ENCODE measurements around the gene TNFAIP1. TPM values are rescaled to one million over a fixed set of nuclear protein-coding genes. Genes with fewer than 3 reads are reported as not detected.
A peak's percentile ranks its signal among the peaks of the same experiment; 100 is the strongest.
"Not testable (repeated sequence)": the region's sequence is repeated elsewhere in the genome, so short reads cannot be mapped to it uniquely, and the experiment has no call there.

Gene TNFAIP1
- total RNA-seq, 4 donors from 2014 or later: 25.6 to 137 (median 49.4) TPM

- H3K4me3 ChIP-seq: peak overlapping the region; percentile 79 to 94 (median 91)
- no peak for DNase-seq
- WGBS, 2 donors (ENCODE audit: low coverage in 1 of 2): 8 to 30% methylated on average over 4 to 18 of the region's 18 CpGs
- intact Hi-C loops (cut with DNase I; ENCODE audit: low total_unique reads) (no loop called here), in situ Hi-C loops (cut with MboI; ENCODE audit: low pct_ligation_motif_present in 1 of 4, low pct_unique_long_range_greater_than_20kb in 1 of 4, low sequenced_read_pairs in 3 of 4) (no loop called here)
- no peaks in the 10 kb centered on the region for H3K9me3 ChIP-seq
- peaks cover 0 to under 1% (median 0%) of the 10 kb centered on the region in 4 donors for H3K36me3 ChIP-seq
- TF ChIP-seq EP300 (IDR thresholded peaks at IDR 0.05; ENCODE audit: low read depth): no peak
- H3K27ac ChIP-seq: peak overlapping the region; percentile 94 to 97 (median 96)
- peaks cover 13 to 42% (median 25%) of the 10 kb centered on the region in 4 donors for H3K4me1 ChIP-seq
- no peaks in the 10 kb centered on the region for H3K27me3 ChIP-seq
Measured at GRCh38 chr17:28334666-28335200, 828 bp upstream of the TNFAIP1 start.

DNA sequence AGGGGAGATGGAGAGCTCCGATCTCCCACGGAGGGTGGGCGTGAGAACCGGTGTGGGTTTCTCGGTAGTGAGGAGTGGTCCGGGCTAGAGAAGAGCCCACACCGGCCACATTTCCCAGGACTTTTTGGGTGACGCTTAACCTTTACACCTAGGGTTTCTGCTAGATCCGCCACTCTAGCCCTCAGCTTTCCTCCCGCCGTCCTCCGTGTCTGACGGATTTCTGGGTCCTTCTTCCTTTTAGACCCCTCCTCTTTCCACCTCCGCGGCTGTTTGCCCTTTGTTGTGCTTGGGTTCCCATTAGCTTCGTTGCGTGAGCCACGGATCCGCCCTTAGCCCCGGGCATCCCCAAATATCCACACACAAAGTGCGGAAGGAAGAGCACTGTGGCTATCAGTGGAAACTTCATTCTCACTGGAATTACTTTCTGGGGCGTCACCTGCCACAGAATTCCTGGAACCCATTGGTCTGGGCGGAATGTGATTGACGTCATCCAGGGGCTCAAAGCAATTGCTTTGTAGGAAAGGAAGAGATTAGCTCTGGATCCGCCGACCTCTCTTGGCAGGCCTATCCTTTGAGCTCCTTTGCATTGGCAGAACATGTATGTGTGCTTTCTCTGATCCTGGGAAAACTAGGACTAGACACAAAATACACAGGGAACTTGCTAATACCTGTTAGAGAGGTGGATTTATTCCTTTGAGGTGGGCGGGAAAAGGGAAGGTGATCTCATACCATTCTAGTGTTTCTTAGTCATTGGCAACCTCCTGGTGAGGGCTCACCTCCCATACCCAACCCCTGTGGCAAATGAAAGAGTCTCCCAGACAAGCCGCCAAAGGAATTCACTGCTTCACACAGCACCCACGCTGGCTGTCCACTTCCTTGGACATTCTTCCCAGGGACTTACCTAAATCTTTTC is 654 bp downstream of the TNFAIP1 start:
- Histone ChIP-seq H3K27me3 (no peaks in the 10 kb centered on the region), H3K27ac (peak overlapping the region; percentile 94 to 97 (median 96)), H3K9me3 (no peaks in the 10 kb centered on the region), H3K4me1 (peaks cover 13 to 42% (median 25%) of the 10 kb centered on the region in 4 donors), H3K4me3 (peak overlapping the region; percentile 82 to 94 (median 91)), H3K36me3 (peaks cover 0 to 13% (median 3%) of the 10 kb centered on the region in 4 donors)
- intact Hi-C loops (cut with DNase I; ENCODE audit: low total_unique reads) (no loop called here), in situ Hi-C loops (cut with MboI; ENCODE audit: low pct_ligation_motif_present in 1 of 4, low pct_unique_long_range_greater_than_20kb in 1 of 4, low sequenced_read_pairs in 3 of 4) (no loop called here)
- 5 to 19% methylated on average over 6 to 29 of the region's 29 CpGs for WGBS, 2 donors (ENCODE audit: low coverage in 1 of 2)
- peak; percentile 64 for DNase-seq
- peak; percentile 30 to 70 (median 42) for TF ChIP-seq POLR2AphosphoS5 (IDR thresholded peaks at IDR 0.05)
- TF ChIP-seq, protein P1, sequence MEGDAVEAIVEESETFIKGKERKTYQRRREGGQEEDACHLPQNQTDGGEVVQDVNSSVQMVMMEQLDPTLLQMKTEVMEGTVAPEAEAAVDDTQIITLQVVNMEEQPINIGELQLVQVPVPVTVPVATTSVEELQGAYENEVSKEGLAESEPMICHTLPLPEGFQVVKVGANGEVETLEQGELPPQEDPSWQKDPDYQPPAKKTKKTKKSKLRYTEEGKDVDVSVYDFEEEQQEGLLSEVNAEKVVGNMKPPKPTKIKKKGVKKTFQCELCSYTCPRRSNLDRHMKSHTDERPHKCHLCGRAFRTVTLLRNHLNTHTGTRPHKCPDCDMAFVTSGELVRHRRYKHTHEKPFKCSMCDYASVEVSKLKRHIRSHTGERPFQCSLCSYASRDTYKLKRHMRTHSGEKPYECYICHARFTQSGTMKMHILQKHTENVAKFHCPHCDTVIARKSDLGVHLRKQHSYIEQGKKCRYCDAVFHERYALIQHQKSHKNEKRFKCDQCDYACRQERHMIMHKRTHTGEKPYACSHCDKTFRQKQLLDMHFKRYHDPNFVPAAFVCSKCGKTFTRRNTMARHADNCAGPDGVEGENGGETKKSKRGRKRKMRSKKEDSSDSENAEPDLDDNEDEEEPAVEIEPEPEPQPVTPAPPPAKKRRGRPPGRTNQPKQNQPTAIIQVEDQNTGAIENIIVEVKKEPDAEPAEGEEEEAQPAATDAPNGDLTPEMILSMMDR (IDR thresholded peaks at IDR 0.05): no peak

DNA sequence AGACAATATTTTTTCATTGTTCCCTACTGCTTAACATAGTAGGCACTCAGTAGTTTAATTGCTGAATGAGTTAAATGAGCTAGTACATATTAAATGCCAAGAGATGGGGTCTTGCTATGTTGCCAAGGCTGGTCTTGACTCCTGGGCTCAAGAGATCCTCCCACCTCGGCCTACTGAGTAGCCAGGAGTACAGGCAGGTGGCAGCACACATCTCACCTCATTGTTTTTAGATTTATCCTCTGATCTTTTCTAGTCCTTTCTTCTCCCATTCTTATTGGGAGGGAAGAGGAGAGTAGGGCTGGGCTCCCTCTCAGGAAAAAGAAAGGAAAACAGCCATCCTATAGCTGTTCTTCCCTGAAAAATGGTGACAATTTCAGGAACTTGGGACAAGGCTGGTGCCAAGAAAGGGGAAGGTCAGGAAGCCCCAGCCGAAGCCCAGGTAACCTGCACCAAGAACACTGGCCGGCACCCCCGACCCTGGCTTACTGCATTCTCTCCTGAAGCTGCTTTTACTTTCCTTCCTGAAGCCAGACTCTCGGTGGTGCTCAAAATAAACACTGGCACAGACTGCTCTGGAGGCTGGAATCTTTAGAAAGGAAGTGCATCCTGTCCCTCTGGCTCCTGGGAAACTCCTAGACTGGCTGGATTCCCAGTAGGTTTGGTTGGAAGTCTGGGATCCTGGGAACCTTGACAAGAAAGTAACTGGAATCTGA is 2.7 kb downstream of the TNFAIP1 start:
- in situ Hi-C loops (cut with MboI; ENCODE audit: low pct_ligation_motif_present in 1 of 4, low pct_unique_long_range_greater_than_20kb in 1 of 4, low sequenced_read_pairs in 3 of 4) (no loop called here), intact Hi-C loops (cut with DNase I; ENCODE audit: low total_unique reads) (no loop called here)
- Histone ChIP-seq H3K9me3 (no peaks in the 10 kb centered on the region), H3K4me1 (peaks cover 13 to 40% (median 24%) of the 10 kb centered on the region in 4 donors), H3K27me3 (no peaks in the 10 kb centered on the region), H3K27ac (peak overlapping the region; percentile 10 to 39 (median 24)), H3K36me3 (peaks cover 0 to 32% (median 14%) of the 10 kb centered on the region in 4 donors), H3K4me3 (no peak overlapping the region)
- TF ChIP-seq, protein P1 (IDR thresholded peaks at IDR 0.05): no peak
- TF ChIP-seq POLR2A (IDR thresholded peaks at IDR 0.05): no peak
- 68 to 90% methylated on average over 1 to 5 of the region's 5 CpGs for WGBS, 2 donors (ENCODE audit: low coverage in 1 of 2)
- no peak for DNase-seq

- peaks cover 13 to 34% (median 21%) of the 10 kb centered on the region in 4 donors for H3K4me1 ChIP-seq
- H3K4me3 ChIP-seq; H3K9me3 ChIP-seq; intact Hi-C loops (cut with DNase I; ENCODE audit: low total_unique reads); DNase-seq; in situ Hi-C loops (cut with MboI; ENCODE audit: low pct_ligation_motif_present in 1 of 4, low pct_unique_long_range_greater_than_20kb in 1 of 4, low sequenced_read_pairs in 3 of 4); H3K27me3 ChIP-seq: not testable (repeated sequence)
- peaks cover 0 to 32% (median 14%) of the 10 kb centered on the region in 4 donors for H3K36me3 ChIP-seq
- WGBS, 2 donors (ENCODE audit: low coverage in 1 of 2): 99 to 100% methylated on average over 3 to 8 of the region's 8 CpGs
- H3K27ac ChIP-seq: peak overlapping the region in 2 of 4 donors; percentile 10 to 20
Measured at GRCh38 chr17:28338769-28339212, 3.2 kb downstream of the TNFAIP1 start.

- no peak for TF ChIP-seq POLR2A (IDR thresholded peaks at IDR 0.05)
- TF ChIP-seq, protein P1 (IDR thresholded peaks at IDR 0.05): no peak
- TF ChIP-seq EP300 (IDR thresholded peaks at IDR 0.05; ENCODE audit: low read depth): no peak
- TF ChIP-seq POLR2AphosphoS5 (IDR thresholded peaks at IDR 0.05): no peak
- DNase-seq: no peak
- peaks cover 8 to 27% (median 15%) of the 10 kb centered on the region in 4 donors for H3K4me1 ChIP-seq
- H3K4me3 ChIP-seq: no peak overlapping the region
- 94% methylated on average over 15 of the region's 15 CpGs; no CpG with 5 or more reads in 1 of the 2 donors for WGBS, 2 donors (ENCODE audit: low coverage in 1 of 2)
- H3K27me3 ChIP-seq: no peaks in the 10 kb centered on the region
- intact Hi-C loops (cut with DNase I; ENCODE audit: low total_unique reads) (no loop called here), in situ Hi-C loops (cut with MboI; ENCODE audit: low pct_ligation_motif_present in 1 of 4, low pct_unique_long_range_greater_than_20kb in 1 of 4, low sequenced_read_pairs in 3 of 4) (no loop called here)
- H3K27ac ChIP-seq: no peak overlapping the region
- H3K36me3 ChIP-seq: peaks cover 0 to 34% (median 15%) of the 10 kb centered on the region in 4 donors
- H3K9me3 ChIP-seq: no peaks in the 10 kb centered on the region
Measured at GRCh38 chr17:28339431-28339830, 3.9 kb downstream of the TNFAIP1 start.
